Suppressor macrophage (primary cell): ENCODE results near the gene CTSS.
A peak's percentile ranks its signal among the peaks of the same experiment; 100 is the strongest.
"Not testable (repeated sequence)": the region's sequence is repeated elsewhere in the genome, so short reads cannot be mapped to it uniquely, and the experiment has no call there.

Experiments
- DNase-seq, 4 experiments: peaks; one replicate each; pipeline ENCODE4 v3.0.0-alpha.2; 2020 to 2022
- total RNA-seq, 17 experiments: gene quantifications; one replicate each; lab custom pipeline; 2026; ENCODE audit warnings: mixed read lengths in 6 of 17, inconsistent platforms in 3 of 17; lab: John Stamatoyannopoulos, UW

CTSS gene
- total RNA-seq, result 1,372 to 2,616 (median 1,702) reads per million in 17 experiments

DNA sequence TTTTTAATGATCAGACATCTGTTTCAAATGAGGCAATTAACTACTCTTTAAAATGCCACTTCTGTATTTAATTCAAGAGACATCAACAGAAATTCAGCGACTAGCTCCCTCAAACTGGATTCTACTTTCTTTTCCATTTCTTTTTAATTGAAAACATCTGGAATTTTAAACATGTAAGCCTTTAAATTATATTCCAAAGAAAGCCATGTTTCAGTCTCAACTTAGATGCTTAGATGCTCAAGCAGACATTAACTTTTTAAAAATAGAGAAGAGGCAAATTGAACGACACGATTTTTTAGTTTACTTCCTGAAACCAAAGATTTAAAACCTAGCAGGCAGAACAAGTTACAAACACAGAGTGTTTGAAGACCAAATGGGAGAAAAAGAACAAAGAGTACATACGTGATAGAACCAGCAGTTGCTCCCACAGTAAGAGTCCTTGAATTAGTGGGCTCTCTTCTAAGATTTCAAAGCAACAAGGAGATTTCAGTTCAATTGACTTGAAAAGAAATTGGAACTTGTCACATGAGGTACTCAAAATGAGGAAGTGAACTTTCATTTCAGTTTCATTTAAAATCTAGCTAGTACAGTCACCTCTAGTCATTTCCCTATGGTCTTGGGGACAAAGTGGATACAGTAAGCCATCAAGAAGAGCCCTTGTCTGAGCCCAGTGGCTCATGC, at the start of gene CTSS:
CTSS (minus strand) TSS at position 483 of the 681 bp plus-strand sequence. CDS start 1,015 bp downstream, outside the sequence.
- DNase-seq, result peak; percentile 63 to 95 (median 79)

DNA sequence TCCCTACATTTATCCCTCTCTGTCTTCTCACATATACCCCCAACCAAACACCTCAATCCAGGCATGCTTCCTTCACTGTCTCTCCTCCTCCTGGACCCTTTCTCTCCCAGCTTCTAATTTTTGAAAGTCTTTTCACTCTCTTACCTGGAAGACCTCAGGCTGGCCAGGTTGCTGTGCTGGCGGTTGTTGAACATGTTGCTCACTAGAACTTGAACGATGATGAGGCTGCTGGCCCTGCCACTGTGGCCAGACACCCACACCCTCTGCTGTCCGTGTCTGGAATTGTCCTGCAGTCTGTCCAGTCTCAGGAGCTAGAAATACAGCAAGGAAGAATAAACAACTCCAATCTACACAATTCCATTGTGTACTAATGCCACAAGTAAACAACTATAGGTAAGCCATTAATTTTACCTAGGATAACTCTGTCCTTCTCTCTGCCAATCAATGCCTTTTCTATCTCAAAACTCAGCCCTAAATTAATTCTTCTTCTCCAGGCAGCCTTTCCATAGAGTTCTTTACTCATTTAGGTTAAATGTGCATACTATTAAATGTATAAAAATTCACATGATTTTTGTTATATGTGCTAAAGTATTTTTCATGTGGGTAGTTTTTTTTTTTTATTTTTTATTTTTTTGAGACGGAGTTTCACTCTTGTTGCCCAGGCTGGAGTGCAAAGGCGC, 47.6 kb upstream of the CTSS start:
- peak; percentile 64 to 86 (median 78) for DNase-seq

DNA sequence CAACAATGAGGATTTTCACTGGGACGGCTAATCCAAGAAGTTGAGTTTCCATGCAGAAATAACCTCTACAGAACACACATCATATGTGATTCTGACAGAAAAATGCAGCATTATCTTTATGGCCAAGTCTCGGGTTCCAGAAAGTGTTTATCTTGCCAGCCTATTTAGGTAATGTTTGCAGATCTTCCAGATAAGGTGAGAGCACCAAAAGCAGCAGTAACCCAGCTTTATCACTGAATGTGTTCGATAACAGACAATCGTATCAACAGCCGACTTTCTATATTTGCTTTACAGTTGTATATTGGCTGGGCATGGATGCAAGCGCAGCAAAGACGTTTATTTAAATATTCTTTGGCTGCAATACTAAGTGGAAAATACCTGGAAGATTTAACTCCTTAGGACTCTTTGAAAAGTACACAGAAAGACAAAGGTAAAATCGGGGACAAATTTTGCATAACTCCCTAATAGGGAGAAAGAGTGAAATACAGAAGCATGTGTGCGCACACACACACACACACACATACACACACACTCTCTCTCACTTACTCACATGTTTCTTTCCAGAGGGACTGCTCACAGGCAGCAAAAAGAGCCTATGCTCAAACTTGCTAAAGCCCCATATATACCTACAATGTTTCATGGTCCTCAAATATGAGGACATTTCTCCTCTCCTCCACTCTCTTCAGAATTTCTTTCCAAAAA, 45.5 kb upstream of the CTSS start:
- DNase-seq, result no peak

DNA sequence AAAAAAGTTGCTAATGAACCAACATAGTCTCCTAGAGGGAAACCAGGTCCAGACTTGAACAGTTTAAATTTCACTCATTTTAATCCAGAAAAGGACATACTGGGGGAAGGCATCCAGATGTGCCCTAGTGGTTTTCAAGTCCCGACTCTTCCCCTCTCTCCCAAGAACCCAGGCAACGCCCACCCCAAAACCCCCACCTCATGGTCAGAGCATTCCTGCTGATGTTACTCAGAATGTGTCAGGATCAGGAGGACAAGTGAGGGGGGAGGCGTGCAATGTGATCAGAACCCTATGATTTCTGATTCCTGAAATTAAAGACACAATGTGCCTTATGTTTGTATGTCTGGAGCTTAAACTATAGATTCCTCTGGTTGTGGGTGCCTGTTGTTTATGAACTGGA, 44.1 kb upstream of the CTSS start:
- peak in 3 of 4 experiments; percentile 26 to 59 (median 38) for DNase-seq

DNA sequence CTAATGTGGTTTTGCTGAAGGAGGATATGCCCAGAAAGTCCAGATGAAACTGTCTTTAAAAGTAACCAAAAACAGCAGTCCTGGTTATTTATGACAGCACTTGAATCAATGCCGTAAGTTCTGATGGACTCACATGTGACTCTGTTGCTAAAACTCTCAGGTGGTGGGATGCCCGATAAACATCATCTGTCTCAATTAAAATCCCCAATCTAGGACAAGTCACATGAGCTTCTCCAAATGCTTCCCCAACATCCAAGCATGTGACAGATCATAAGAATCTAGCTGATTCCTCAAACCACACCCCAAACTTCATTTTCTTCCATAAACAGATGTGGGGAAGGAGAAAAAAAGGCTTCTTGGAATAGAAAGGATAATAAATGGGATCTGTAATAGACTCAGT, 43.3 kb upstream of the CTSS start:
- peak; percentile 25 to 62 (median 48) for DNase-seq

DNA sequence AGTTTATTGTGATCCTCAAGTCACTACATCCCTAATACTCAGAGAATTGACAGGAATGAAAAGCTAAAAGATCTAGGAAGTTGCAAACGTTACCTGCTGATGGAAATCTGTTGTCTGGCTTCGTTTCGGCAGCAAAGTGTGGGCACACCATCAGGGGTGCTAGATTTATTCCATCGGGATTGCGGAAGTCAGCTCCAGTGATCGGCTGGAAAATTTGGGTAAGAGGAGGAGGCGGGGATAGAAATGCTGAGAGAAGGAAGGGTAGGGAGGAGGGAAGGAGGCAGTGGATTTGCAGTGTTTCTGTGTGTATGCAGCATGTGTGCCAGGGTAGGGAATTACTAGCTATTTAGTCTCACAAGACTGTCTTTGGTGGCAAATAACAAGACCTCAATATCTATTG, 42.5 kb upstream of the CTSS start, which contains the start of gene CTSK:
CTSK (minus strand) TSS at position 140 of the 400 bp plus-strand sequence. CDS start 1,455 bp downstream, outside the sequence.
- no peak for DNase-seq

DNA sequence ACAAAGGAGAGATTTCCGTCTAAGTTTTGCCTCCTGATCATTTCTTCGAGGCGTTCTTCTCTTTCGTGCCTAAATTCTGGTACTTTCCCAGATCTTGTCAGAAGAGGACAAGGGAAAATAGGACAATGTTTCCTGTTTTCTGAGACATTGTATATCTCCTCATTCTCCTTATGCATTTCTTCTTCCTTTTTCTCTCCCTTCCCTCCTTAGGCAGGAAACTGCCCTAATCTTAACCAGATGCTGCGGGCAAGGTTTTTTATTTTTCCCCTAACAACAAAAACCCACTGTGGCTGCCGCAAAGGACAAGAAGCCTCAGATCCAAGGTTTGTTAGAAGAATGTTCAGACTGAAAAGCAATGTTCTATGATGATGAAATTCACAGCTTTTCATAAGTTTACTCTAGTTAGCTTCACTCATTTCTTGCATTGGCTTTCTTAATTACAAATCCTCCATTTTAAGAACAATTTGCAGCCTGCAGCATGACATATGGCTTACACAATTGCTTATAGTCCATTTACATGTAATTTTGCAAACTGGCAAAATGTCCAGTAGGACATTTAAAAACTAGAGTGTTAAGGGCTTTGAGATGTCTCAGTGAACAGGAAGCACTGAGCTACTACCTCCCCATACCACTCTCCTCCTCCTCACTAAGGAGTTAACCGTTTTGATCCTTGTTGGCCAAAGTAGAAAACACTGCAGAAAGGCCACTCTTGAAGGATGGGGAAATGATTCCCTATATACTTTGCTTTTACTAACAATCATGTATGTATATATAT, 41.9 kb upstream of the CTSS start:
- peak; percentile 12 to 56 (median 38) for DNase-seq

DNA sequence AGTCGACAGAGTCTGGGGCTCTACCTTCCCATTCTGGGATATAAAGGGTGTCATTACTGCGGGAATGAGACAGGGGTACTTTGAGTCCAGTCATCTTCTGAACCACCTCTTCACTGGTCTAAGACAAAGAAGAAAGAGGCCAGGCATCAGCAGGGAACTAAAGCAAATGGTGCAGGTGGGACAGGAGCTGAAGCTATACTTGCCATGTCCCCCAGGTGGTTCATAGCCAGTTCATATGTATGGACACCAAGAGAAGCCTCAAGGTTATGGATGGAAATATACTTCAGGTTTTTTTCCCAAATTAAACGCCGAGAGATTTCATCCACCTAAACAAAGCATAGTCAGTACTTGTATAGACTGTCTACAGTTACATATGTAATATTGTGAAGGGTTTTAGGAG, 40.3 kb upstream of the CTSS start:
- no peak for DNase-seq

DNA sequence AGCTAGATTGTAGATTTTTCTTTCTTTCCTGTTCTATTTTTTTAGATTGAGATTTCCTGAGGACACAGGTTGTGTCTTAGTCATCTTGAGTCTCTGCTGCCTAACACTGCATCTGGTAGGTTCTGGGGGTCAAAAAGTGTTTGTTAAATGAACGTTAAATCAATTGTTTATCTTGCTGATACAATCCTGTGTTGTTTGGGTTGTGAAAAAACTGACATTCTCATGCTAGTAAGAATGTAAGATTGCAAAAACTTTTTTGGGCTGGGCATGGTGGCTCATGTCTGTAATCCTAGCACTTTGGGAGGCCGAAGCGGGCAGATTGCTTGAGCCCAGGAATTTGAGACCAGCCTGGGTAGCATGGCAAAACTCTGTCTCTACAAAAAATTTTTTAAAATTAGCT, 39.1 kb upstream of the CTSS start:
- DNase-seq, result no peak

DNA sequence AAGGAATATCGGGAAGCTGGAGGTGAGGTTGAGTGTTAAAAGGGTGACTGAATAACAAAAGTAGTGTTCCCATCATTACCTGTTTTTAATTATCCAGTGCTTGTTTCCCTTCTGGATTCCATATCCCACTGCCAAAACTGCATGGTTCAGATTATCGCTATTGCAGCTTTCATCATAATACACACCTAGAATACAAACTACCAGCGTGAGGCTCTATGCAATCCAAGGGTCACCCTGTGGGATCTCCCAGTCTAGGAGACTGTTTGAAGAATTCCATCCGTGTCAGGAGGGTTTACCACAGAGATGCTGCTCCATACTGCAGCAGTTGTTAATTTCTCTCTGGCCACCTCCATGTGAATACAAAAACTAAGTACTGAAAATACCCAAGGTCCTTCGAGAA, 33.5 kb upstream of the CTSS start:
- DNase-seq, result no peak

DNA sequence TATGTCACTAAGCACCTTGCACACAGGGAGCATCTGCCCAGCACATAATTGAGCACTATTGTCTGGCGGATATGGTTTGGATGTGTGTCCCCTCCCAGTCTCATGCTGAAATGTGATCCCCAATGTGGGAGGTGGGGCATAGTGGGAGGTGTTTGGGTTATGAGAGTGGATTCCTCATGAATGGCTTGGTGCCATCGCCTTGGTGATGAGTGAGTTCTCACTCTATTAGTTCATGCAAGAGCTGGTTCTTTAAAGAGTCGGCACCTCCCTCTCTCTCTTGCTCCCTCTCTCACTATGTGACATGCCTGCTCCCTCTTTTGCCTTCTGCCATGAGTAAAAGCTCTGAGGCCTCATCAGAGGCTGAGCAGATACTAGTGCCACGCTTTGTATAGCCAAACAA, 32.9 kb upstream of the CTSS start:
- DNase-seq, result no peak

DNA sequence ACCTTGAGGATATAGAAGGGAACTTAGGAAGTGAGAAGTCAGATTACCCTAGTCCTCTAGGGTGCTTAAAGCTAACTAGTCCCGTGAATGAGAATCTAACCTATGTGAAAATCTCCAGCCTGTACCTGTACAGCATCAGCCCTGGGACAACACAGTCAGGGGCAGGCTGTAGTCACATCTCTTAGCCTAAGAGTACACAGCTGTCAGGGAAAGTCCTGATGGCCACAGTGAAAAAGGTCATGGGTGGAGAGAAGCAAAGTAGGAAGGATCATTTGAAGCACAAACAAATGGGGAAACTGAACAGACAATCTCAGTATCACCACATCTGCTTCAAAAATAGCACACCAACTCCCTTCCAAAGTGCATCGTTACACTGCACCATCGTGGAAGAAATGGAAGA, 30.8 kb upstream of the CTSS start:
- peak in 1 of 4 experiments; percentile 43 for DNase-seq

DNA sequence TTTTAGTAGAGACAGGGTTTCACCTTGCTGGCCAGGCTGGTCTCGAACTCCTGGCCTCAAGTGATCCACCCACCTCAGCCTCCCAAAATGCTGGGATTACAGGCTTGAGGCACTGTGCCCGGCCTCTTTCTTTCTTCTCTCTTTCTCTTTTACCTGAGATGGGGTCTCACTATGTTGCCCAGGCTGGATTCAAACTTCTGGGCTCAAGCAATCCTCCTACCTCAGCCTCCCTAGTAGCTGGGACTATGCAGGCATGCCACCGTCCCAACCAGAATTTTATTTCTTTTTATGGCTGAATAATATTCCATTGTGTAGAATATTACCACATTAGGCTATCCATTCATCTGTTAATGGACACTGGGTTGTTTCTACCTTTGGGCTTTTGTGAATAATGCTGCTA, 28.2 kb upstream of the CTSS start:
- DNase-seq, result not testable (repeated sequence)

DNA sequence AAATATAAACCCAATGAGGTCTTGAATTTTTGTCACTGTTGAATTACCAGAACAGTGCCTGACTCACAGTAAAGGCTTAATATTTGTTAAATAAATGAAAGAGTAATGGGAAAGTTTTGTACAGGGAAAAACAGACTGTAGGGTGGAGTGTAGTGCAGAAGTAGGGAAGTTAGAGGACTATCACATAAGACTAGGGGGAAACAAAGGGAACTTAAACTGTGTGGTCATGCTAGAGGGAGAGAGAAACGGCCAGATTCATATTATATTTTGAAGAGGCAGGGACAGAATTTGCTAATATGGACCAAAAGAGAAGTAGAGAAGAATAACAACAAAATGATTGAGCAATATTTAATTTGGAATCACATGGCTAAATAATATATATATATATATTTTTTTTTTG, 27.6 kb upstream of the CTSS start:
- peak; percentile 42 to 86 (median 67) for DNase-seq

DNA sequence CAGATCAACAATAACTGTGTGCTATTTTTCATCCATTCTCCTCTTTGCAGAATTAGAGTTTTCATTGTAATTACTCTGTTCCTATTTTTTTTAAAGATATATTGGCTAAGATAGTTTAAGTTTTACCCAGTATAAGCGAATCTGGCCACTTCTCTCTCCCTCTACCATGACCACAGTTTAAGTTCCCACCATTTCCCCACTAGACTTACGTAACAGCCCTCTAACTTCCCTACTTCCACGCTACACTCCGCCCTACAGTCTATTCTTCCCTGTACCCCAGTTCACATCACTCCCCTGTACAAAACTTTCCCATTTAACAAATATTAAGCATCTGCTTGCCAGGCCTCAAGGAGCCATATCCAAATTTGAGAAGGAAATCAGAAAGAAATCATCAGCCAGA, 26.0 kb upstream of the CTSS start:
- DNase-seq, result peak; percentile 70 to 94 (median 85)

DNA sequence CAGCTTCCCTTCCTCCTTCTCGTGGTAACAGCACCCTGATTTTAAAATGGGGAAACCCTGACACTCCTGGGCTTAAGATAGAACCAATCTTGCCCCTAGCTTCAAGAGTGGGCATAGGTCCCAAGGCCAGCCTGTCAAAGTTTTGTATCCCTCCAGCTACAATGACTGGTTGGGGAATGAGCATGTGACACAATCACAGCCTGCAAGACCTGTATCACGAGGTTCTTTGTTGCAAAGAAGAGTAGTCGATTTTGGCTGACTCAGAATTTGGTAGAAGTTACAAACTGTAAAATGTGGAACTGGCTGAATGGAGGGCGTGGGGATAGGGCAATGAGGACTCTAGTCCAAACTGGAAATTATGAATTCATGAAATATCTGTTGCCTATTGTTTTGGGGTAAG, 23.8 kb upstream of the CTSS start:
- peak; percentile 68 to 97 (median 88) for DNase-seq

DNA sequence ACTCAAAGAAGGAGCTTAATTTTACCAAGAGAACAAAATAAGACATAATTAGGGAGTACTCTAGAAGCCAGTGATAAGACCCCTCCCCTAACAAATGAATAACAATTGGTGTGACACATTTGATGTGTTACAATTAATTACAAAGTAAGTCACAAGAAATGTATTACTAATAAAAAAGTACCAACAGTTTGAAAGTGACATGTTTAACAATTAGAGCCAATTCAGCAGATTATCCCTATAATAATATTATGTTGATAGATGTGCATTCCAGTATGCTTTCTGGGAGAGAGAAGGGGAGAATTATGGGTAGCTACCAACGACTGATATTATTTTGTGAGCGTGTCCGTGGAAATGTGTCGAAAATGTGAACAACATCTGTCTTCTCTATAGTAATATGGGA, 23.4 kb upstream of the CTSS start:
- DNase-seq, result no peak

DNA sequence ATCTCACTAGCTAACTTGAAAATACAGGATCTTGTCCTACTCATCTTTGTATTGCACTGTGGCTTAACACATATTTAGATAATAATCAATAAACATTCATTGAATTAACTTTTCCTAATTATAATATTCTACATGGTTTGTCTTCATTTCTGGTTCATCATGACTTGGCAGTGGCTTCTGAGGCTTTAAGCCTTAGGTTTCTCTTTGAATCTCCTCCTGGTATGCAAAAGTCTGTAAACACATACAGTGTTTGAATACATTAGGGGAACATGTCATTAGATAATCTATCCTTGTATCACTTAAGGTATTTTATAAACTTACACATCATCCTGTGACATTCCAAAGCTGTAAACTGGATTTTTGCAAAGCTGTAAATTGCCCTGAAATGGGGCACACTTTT, 21.9 kb upstream of the CTSS start:
- DNase-seq, result no peak

DNA sequence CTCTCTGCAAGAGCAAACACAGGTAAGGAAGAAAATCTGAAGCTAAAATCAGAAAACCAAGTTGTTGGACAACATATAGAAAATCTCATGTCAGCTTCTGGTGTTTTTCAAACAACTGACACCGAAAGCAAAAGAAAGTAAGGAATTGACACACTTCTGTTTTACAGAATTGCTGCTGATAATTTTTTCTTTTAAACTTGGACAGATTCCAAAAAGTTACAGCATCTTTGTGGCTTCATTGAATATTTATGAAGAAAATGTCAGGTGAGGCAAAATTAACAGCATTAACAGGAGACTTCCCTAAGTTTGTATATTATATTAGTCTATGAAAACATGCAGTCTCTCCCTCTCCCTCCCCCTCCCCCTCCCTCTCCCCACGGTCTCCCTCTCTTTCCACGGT, 14.9 kb upstream of the CTSS start:
- peak in 2 of 4 experiments; percentile 37 to 63 for DNase-seq

DNA sequence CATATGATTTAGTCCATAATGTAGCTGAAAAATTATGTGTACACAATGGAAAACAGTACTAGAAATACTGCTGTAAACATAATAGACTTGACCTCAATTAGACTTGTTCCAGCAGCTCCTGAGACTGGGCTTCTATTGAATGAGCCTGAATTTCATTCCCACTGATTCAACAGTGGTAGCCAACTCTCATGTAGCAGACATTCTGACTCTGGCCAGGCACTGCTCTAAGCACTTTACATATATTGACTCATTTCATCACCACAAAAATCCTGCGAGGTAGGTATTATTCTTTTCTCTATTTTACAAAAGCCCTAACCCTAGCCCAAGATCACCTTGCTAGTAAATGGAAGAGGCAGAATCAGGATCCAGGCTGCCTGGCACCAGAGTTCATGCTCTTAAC, 12.8 kb upstream of the CTSS start:
- no peak for DNase-seq

DNA sequence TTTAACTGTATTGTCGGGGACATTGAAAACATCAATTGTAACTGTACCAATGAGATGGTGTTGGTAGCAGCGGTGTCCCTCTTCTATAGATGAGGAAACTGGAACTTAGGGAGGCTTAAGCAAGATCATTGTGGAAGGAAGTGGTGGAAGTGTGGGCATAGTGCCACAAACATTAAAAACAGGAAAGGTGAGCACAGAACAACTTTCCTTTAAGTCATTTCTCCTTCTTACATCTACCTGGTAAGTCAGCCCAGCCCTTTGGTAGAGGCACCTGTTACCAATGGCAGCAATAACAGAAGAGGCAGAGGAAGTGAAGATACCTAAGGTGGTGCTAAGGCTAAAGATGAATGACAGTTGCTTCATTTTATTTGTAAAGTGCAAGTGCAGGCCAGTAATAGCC, 12.0 kb upstream of the CTSS start:
- peak in 3 of 4 experiments; percentile 41 to 62 (median 49) for DNase-seq

DNA sequence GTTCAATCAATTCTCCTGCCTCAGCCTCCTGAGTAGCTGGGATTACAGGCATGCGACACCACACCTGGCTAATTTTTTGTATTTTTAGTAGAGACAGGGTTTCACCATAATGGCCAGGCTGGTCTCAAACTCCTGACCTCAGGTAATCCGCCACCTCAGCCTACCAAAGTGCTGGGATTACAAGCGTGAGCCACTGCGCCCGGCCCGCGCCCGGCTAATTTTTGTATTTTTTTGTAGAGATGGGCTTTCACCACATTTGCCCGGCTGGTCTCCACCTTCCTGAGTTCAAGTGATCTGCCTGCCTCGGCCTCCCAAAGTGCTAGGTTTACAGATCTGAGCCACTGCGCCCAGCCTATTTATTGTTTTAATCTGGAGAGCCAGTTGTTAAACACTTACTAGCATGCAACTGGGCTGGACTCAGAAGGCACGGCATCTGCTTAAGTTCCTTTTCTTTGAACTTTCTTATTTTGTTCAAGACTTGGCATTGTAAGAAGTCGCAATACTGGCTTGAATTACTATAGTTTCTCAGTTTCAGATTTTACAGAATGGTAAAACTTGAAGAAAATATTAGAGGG, 10.4 kb upstream of the CTSS start:
- peak in 3 of 4 experiments; percentile 45 to 67 (median 55) for DNase-seq
